Keratinocyte (primary cell): ENCODE results near the gene ZC3H12A. TPM values are rescaled to one million over a fixed set of nuclear protein-coding genes. Genes with fewer than 3 reads are reported as not detected.

Source experiments
- DNase-seq: peaks from one replicate; pipeline ENCODE4 v3.0.0-alpha.2; 2011; ENCODE audit warnings: low read depth, missing footprints, low spot score
- FAIRE-seq: peaks from 2 replicates; lab custom pipeline; 2011; peaks lifted over from hg19 to GRCh38; lab: Jason Lieb, UNC
- H2AFZ ChIP-seq: 2 replicates; pipeline ENCODE4 v1.6.0; 2012; ENCODE audit warnings: low read length, control low read depth, inconsistent platforms; ENCODE audit not compliant: control insufficient read depth
- H3K27ac ChIP-seq: 2 replicates; pipeline ENCODE4 v1.5.1; 2011; ENCODE audit warnings: low read length; ENCODE audit not compliant: control insufficient read depth, insufficient read depth
- H3K27me3 ChIP-seq: 3 replicates; pipeline ENCODE4 v1.6.0; 2011; ENCODE audit warnings: low read length; ENCODE audit not compliant: control insufficient read depth, insufficient read depth; ENCODE audit errors: extremely low read depth
- H3K36me3 ChIP-seq, 2 experiments: 2 replicates in 1 of 2; 3 replicates in 1 of 2; pipeline ENCODE4 v1.5.1; 2011; ENCODE audit warnings: low read length in 2 of 2, mild to moderate bottlenecking in 1 of 2; ENCODE audit not compliant: control insufficient read depth in 2 of 2, insufficient read depth in 2 of 2; ENCODE audit errors: extremely low read depth in 1 of 2
- H3K4me1 ChIP-seq: 3 replicates; pipeline ENCODE4 v1.5.1; 2011; ENCODE audit warnings: low read length; ENCODE audit not compliant: control insufficient read depth, insufficient read depth; ENCODE audit errors: extremely low read depth
- H3K4me2 ChIP-seq: 3 replicates; pipeline ENCODE4 v1.6.0; 2011; ENCODE audit warnings: low read depth, low read length; ENCODE audit not compliant: control insufficient read depth, insufficient read depth; ENCODE audit errors: extremely low read depth
- H3K4me3 ChIP-seq, 3 experiments: fragments of 200-600 bp in 1 of 3; sonication (generic) in 1 of 3; 2 replicates in 2 of 3; 3 replicates in 1 of 3; pipeline ENCODE4 v1.5.1; 2011 to 2016; ENCODE audit warnings: low read length in 3 of 3, mild to moderate bottlenecking in 3 of 3, control low read depth in 2 of 3, inconsistent platforms in 1 of 3, low read depth in 1 of 3, mixed read lengths in 1 of 3, mixed run types in 1 of 3, moderate library complexity in 1 of 3; ENCODE audit not compliant: control insufficient read depth in 2 of 3, insufficient read depth in 2 of 3; ENCODE audit errors: extremely low read depth in 1 of 3
- H3K79me2 ChIP-seq: 2 replicates; pipeline ENCODE4 v1.6.0; 2012; ENCODE audit warnings: low read length; ENCODE audit not compliant: control insufficient read depth, insufficient read depth
- H3K9ac ChIP-seq: 3 replicates; pipeline ENCODE4 v1.6.0; 2011; ENCODE audit warnings: low read length; ENCODE audit not compliant: control insufficient read depth, insufficient read depth; ENCODE audit errors: extremely low read depth
- H3K9me1 ChIP-seq: 3 replicates; pipeline ENCODE4 v1.6.0; 2011; ENCODE audit warnings: low read length; ENCODE audit not compliant: control insufficient read depth, insufficient read depth; ENCODE audit errors: extremely low read depth
- H3K9me3 ChIP-seq: 2 replicates; pipeline ENCODE4 v1.5.1; 2012; ENCODE audit warnings: low read depth, low read length; ENCODE audit not compliant: control insufficient read depth
- H4K20me1 ChIP-seq: 3 replicates; pipeline ENCODE4 v1.6.0; 2011; ENCODE audit warnings: low read length; ENCODE audit not compliant: control insufficient read depth, insufficient read depth; ENCODE audit errors: extremely low read depth
- EZH2 ChIP-seq: IDR thresholded peaks from one replicate; pipeline ENCODE4 v1.6.1; 2012; ENCODE audit warnings: inconsistent platforms, mild to moderate bottlenecking, low read length, moderate library complexity
- dilution Hi-C: fragments of 300-500 bp; cut with MboI; formaldehyde crosslinking; loops from one replicate; pipeline ENCODE4 v1.7.0; 2020; ENCODE audit warnings: low sequenced_read_pairs; ENCODE audit not compliant: extremely low pct_ligation_motif_present
- polyA plus RNA-seq, 5 experiments: library from polyadenylated mRNA; depleted of rRNA in 3 of 5; stranded (reverse) in 3 of 5; stranded (forward) in 1 of 5; unstranded in 1 of 5; fragments of >200 nt; gene quantifications; 1 replicate in 1 of 5; 2 replicates in 3 of 5; 3 replicates in 1 of 5; pipeline versions ENCODE4 v1.2.1 to v1.2.3, GENCODE V29; 2011 to 2012; ENCODE audit warnings: missing spikeins in 2 of 5, low read depth in 1 of 5, low replicate concordance in 1 of 5
- TF ChIP-seq, protein P1 (sequence below), 3 experiments: IDR thresholded peaks in 1 of 3; conservative IDR thresholded peaks in 1 of 3; optimal IDR thresholded peaks in 1 of 3; 2 replicates in 2 of 3; 3 replicates in 1 of 3; pipeline versions ENCODE3 to v1.5.1; 2011; ENCODE audit warnings: low read length in 3 of 3, mild to moderate bottlenecking in 3 of 3, moderate library complexity in 2 of 3, control low read depth in 1 of 3, inconsistent platforms in 1 of 3; ENCODE audit not compliant: insufficient read depth in 2 of 3; ENCODE audit errors: extremely low read depth in 1 of 3

ZC3H12A gene
- polyA plus RNA-seq, 1 donor (not counting 4 experiments of a cell fraction or from before 2014, with no cell fraction given): 24.4 TPM

DNA sequence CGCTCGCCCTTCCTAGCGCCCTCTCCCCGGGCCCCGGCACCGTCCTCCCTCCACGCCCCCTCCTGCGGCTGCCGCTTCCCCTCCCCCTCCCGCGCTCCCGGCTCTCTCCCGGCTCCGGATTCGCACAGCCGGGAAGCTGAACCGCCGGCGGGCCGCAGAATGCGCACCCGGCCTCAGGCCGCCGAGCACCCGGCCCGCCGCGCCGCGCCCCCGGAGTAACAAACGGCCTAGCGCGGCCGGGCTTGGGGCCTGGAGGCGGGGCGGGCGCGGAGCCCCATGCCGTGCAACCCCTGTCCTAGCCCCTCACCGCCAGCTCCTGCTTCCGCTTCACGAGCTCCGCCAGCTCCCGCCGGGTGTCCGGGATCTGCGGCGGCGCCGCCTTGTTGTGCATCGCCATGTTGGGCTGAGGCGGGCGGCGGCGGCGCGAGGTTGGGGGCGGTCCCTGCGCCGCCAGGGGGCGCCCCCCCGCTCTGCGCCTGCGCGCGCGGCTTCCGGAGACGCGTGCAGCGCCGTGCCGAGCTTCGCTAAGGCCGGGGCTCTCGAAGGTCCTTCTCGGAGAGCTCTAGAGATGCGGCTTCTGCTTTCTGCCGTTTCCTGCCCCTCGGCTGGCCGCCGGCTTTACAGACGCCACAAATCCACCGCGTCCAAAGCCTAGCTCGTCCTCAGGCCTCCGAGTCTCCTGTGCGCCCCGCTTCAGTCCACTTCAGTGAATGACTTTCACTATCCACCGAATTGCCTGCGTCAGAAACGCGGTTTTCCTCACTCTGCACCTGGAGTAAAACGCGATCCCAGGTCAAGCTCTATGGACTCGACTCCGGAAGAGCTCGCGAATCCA, 40.2 kb downstream of the ZC3H12A start, which contains the start of gene MEAF6:
Gene MEAF6 (minus strand): TSS at position 417 of the 835 bp plus-strand sequence. CDS start 20 bp downstream, at position 397.
- DNase-seq: no peak
- H3K9ac ChIP-seq: peak within 1 kb of the TSS; percentile 89
- peak within 1 kb of the TSS; percentile 68 to 89 (median 87) for H3K4me3 ChIP-seq
- dilution Hi-C loops: no loop called here
- no peaks in the 10 kb centered on the region for H3K9me1 ChIP-seq
- FAIRE-seq: no peak
- H3K36me3 ChIP-seq: peaks cover 4 to 7% of the 10 kb centered on the region in 2 experiments
- H2AFZ ChIP-seq: peak within 1 kb of the TSS; percentile 97
- H4K20me1 ChIP-seq: no peaks in the 10 kb centered on the region
- peak within 1 kb of the TSS; percentile 87 for H3K27ac ChIP-seq
- H3K4me1 ChIP-seq: peaks cover 13% of the 10 kb centered on the region
- no peaks in the 10 kb centered on the region for H3K9me3 ChIP-seq
- H3K27me3 ChIP-seq: no peaks in the 10 kb centered on the region
- H3K79me2 ChIP-seq: peaks cover 25% of the 10 kb centered on the region
- no peak for TF ChIP-seq EZH2
- TF ChIP-seq, protein P1, sequence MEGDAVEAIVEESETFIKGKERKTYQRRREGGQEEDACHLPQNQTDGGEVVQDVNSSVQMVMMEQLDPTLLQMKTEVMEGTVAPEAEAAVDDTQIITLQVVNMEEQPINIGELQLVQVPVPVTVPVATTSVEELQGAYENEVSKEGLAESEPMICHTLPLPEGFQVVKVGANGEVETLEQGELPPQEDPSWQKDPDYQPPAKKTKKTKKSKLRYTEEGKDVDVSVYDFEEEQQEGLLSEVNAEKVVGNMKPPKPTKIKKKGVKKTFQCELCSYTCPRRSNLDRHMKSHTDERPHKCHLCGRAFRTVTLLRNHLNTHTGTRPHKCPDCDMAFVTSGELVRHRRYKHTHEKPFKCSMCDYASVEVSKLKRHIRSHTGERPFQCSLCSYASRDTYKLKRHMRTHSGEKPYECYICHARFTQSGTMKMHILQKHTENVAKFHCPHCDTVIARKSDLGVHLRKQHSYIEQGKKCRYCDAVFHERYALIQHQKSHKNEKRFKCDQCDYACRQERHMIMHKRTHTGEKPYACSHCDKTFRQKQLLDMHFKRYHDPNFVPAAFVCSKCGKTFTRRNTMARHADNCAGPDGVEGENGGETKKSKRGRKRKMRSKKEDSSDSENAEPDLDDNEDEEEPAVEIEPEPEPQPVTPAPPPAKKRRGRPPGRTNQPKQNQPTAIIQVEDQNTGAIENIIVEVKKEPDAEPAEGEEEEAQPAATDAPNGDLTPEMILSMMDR (optimal IDR thresholded peaks at IDR 0.05 in 1 of 3, IDR thresholded peaks at IDR 0.05 in 1 of 3, conservative IDR thresholded peaks at IDR 0.05 in 1 of 3; ENCODE audit: extremely low read depth in 1 of 3, insufficient read depth in 2 of 3, low read length in 3 of 3): peak; percentile 46 to 65 (median 53)
- H3K4me2 ChIP-seq: peak within 1 kb of the TSS; percentile 94

DNA sequence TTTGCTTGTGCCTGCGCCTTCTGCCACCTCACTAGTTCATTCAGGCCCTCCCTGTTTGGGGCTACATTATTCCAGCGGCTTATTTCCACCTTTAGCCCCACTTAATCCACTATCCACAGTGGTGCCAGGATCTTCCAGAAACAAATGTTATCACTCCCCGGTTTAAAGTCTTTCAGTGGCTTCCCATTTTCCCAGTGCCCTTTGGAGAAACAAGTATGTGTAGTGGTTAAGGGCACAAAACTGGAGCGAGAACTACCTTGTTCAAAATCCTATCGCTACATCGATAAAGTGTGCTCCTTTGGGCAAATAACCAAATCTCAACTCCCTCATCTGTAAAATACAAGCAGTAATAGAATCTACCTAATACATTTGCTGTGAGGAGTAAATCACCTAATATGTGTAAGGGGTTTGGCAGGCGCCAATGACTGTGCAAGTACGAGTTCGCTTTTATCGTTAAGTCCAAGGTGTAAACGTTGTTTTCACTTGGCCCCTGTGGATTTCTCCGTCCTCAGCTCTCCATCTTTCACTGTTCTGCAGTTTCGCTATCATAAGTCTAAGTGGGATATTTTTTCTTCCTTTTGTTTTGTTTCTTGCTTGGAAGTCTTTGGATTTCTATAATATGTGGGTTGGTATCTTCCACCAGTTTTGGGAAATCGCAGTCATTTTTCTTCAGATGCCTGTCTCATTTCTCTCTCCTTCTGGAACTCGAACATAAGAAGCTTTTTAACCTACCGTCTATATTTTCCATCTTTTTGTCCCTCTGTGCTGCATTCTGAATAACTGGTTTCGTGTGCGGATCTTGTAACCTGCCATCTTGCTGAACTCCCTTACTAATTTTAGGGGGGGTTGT, 41.0 kb downstream of the ZC3H12A start:
- no peaks in the 10 kb centered on the region for H3K9me3 ChIP-seq
- TF ChIP-seq, protein P1 (optimal IDR thresholded peaks at IDR 0.05 in 1 of 3, IDR thresholded peaks at IDR 0.05 in 1 of 3, conservative IDR thresholded peaks at IDR 0.05 in 1 of 3; ENCODE audit: extremely low read depth in 1 of 3, insufficient read depth in 2 of 3, low read length in 3 of 3): no peak
- no peak for TF ChIP-seq EZH2
- no peak for DNase-seq
- H4K20me1 ChIP-seq: no peaks in the 10 kb centered on the region
- peak overlapping the region; percentile 68 to 89 (median 87) for H3K4me3 ChIP-seq
- dilution Hi-C loops: no loop called here
- peaks cover 25% of the 10 kb centered on the region for H3K79me2 ChIP-seq
- no peaks in the 10 kb centered on the region for H3K9me1 ChIP-seq
- H3K4me2 ChIP-seq: peak overlapping the region; percentile 94
- peak overlapping the region; percentile 87 for H3K27ac ChIP-seq
- peaks cover 4 to 7% of the 10 kb centered on the region in 2 experiments for H3K36me3 ChIP-seq
- H3K4me1 ChIP-seq: peaks cover 13% of the 10 kb centered on the region
- H3K9ac ChIP-seq: peak overlapping the region; percentile 89
- H3K27me3 ChIP-seq: no peaks in the 10 kb centered on the region
- FAIRE-seq: no peak
- peak overlapping the region; percentile 97 for H2AFZ ChIP-seq
